ENCODE results near the gene RGMA.

RGMA gene

DNA sequence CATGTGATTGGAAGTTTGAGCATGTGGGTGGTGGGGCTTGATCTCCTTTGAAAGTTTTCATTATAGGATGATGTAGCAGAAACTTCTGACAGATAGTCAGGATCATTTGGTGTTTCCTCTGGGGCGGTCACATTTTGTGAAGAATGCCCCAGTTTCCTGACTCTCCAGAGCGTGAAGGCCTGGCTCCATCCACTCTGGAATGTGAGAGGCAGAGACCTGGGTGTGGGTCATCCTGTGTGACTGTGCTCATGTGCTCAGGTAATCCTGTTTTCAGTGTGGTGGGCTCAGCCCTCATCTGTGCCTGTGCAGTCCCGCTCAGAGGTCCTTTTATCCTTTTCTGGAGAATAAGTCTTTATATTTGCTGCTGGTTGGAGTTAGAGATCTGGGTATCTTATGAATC is 81.0 kb downstream of the RGMA start:
- Histone ChIP-seq H3K27me3 (ENCODE audit: insufficient read depth, low read length) (no peaks in the 10 kb centered on the region), H3K36me3 (ENCODE audit: insufficient read depth, low read length) (peaks cover 75% of the 10 kb centered on the region), H3K4me1 (ENCODE audit: control insufficient read depth, insufficient read depth, low read length, unreplicated experiment) (peaks cover 15% of the 10 kb centered on the region)

DNA sequence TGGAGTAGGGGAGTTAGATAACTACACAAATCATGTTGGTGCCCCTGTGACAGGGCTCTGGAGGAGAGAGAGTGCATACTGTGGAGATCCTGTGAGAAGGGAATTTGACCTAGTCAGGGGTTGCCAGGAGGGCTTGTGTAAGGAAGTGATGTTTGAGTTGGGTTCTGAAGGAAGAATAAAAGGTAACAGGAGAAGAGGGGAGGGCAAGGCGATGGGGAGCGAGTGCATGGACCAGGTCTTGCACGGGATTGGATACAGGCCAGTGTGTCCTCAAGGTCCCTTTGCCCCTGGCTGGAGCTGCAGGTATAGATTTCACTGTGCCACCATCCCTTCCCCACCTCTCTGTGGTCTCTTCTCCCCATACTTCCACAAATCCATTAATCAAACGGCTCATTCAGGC is 83.9 kb downstream of the RGMA start:
- no peak overlapping the region for H2AFZ ChIP-seq (ENCODE audit: low read length, unreplicated experiment)
- no peaks in the 10 kb centered on the region for H3K27me3 ChIP-seq (ENCODE audit: insufficient read depth, low read length)
- peaks cover 16% of the 10 kb centered on the region for H3K79me2 ChIP-seq (ENCODE audit: control insufficient read depth, insufficient read depth, low read length, unreplicated experiment)
- H3K27ac ChIP-seq (ENCODE audit: low read depth, low read length): peak overlapping the region; percentile 43
- peaks cover 15% of the 10 kb centered on the region for H3K4me1 ChIP-seq (ENCODE audit: control insufficient read depth, insufficient read depth, low read length, unreplicated experiment)
- peaks cover 75% of the 10 kb centered on the region for H3K36me3 ChIP-seq (ENCODE audit: insufficient read depth, low read length)
- no peak overlapping the region for H3K4me3 ChIP-seq (ENCODE audit: low read depth, low read length)

More for the DNA sequence above, 81.0 kb downstream of the RGMA start:
- Histone ChIP-seq H3K79me2 (ENCODE audit: control insufficient read depth, insufficient read depth, low read length, unreplicated experiment) (peaks cover 17% of the 10 kb centered on the region), H2AFZ (ENCODE audit: low read length, unreplicated experiment) (no peak overlapping the region), H3K27ac (ENCODE audit: low read depth, low read length) (no peak overlapping the region), H3K4me3 (ENCODE audit: low read depth, low read length) (no peak overlapping the region)

- Histone ChIP-seq H3K36me3 (ENCODE audit: insufficient read depth, low read length) (peaks cover 63% of the 10 kb centered on the region), H3K4me1 (ENCODE audit: control insufficient read depth, insufficient read depth, low read length, unreplicated experiment) (peaks cover 15% of the 10 kb centered on the region), H3K4me3 (ENCODE audit: low read depth, low read length) (no peak overlapping the region), H3K27me3 (ENCODE audit: insufficient read depth, low read length) (no peaks in the 10 kb centered on the region), H2AFZ (ENCODE audit: low read length, unreplicated experiment) (no peak overlapping the region), H3K79me2 (ENCODE audit: control insufficient read depth, insufficient read depth, low read length, unreplicated experiment) (peaks cover 14% of the 10 kb centered on the region), H3K27ac (ENCODE audit: low read depth, low read length) (no peak overlapping the region)
These were observed 87.1 kb downstream of the RGMA start for GRCh38 chr15:93001881-93002280.

GRCh38 chr15:93001156-93001555 is 87.9 kb downstream of the RGMA start:
- Histone ChIP-seq H3K4me3 (ENCODE audit: low read depth, low read length) (no peak overlapping the region), H3K4me1 (ENCODE audit: control insufficient read depth, insufficient read depth, low read length, unreplicated experiment) (peaks cover 15% of the 10 kb centered on the region), H3K27me3 (ENCODE audit: insufficient read depth, low read length) (no peaks in the 10 kb centered on the region), H2AFZ (ENCODE audit: low read length, unreplicated experiment) (no peak overlapping the region), H3K79me2 (ENCODE audit: control insufficient read depth, insufficient read depth, low read length, unreplicated experiment) (peaks cover 12% of the 10 kb centered on the region), H3K36me3 (ENCODE audit: insufficient read depth, low read length) (peaks cover 63% of the 10 kb centered on the region), H3K27ac (ENCODE audit: low read depth, low read length) (no peak overlapping the region)

- H3K27ac ChIP-seq (ENCODE audit: low read depth, low read length): no peak overlapping the region
- H3K79me2 ChIP-seq (ENCODE audit: control insufficient read depth, insufficient read depth, low read length, unreplicated experiment): peaks cover 7% of the 10 kb centered on the region
- H2AFZ ChIP-seq (ENCODE audit: low read length, unreplicated experiment): no peak overlapping the region
- peaks cover 64% of the 10 kb centered on the region for H3K36me3 ChIP-seq (ENCODE audit: insufficient read depth, low read length)
- no peak overlapping the region for H3K4me3 ChIP-seq (ENCODE audit: low read depth, low read length)
- H3K4me1 ChIP-seq (ENCODE audit: control insufficient read depth, insufficient read depth, low read length, unreplicated experiment): no peaks in the 10 kb centered on the region
- H3K27me3 ChIP-seq (ENCODE audit: insufficient read depth, low read length): no peaks in the 10 kb centered on the region
These were observed 91.2 kb downstream of the RGMA start for GRCh38 chr15:92997821-92998220.

- H3K36me3 ChIP-seq (ENCODE audit: insufficient read depth, low read length): peaks cover 65% of the 10 kb centered on the region
- no peak overlapping the region for H3K27ac ChIP-seq (ENCODE audit: low read depth, low read length)
- H3K4me1 ChIP-seq (ENCODE audit: control insufficient read depth, insufficient read depth, low read length, unreplicated experiment): no peaks in the 10 kb centered on the region
- H2AFZ ChIP-seq (ENCODE audit: low read length, unreplicated experiment): no peak overlapping the region
- peaks cover 17% of the 10 kb centered on the region for H3K79me2 ChIP-seq (ENCODE audit: control insufficient read depth, insufficient read depth, low read length, unreplicated experiment)
- no peaks in the 10 kb centered on the region for H3K27me3 ChIP-seq (ENCODE audit: insufficient read depth, low read length)
- no peak overlapping the region for H3K4me3 ChIP-seq (ENCODE audit: low read depth, low read length)
These were observed 96.3 kb downstream of the RGMA start for GRCh38 chr15:92992720-92993119.

GRCh38 chr15:92990031-92990430 is 99.0 kb downstream of the RGMA start:
- Histone ChIP-seq H3K36me3 (ENCODE audit: insufficient read depth, low read length) (peaks cover 56% of the 10 kb centered on the region), H2AFZ (ENCODE audit: low read length, unreplicated experiment) (no peak overlapping the region), H3K4me3 (ENCODE audit: low read depth, low read length) (no peak overlapping the region), H3K27me3 (ENCODE audit: insufficient read depth, low read length) (no peaks in the 10 kb centered on the region), H3K79me2 (ENCODE audit: control insufficient read depth, insufficient read depth, low read length, unreplicated experiment) (peaks cover 18% of the 10 kb centered on the region), H3K27ac (ENCODE audit: low read depth, low read length) (no peak overlapping the region), H3K4me1 (ENCODE audit: control insufficient read depth, insufficient read depth, low read length, unreplicated experiment) (no peaks in the 10 kb centered on the region)

GRCh38 chr15:92989470-92989869 is 99.5 kb downstream of the RGMA start:
- Histone ChIP-seq H3K4me3 (ENCODE audit: low read depth, low read length) (no peak overlapping the region), H3K27ac (ENCODE audit: low read depth, low read length) (no peak overlapping the region), H3K27me3 (ENCODE audit: insufficient read depth, low read length) (no peaks in the 10 kb centered on the region), H3K79me2 (ENCODE audit: control insufficient read depth, insufficient read depth, low read length, unreplicated experiment) (peaks cover 18% of the 10 kb centered on the region), H3K4me1 (ENCODE audit: control insufficient read depth, insufficient read depth, low read length, unreplicated experiment) (no peaks in the 10 kb centered on the region), H2AFZ (ENCODE audit: low read length, unreplicated experiment) (no peak overlapping the region), H3K36me3 (ENCODE audit: insufficient read depth, low read length) (peaks cover 57% of the 10 kb centered on the region)
